ENCODE measurements around the gene LRRC32. TPM values are rescaled to one million over a fixed set of nuclear protein-coding genes. Genes with fewer than 3 reads are reported as not detected.

Gene LRRC32
- total and polyA plus RNA-seq, 2 experiments from 2014 or later, result 0.42 to 0.58 TPM

GRCh38 chr11:76626921-76627401 is 43.6 kb downstream of the LRRC32 start:
- Mint-ChIP-seq H3K4me1 (peaks cover 10% of the 10 kb centered on the region; the same call in 2 of the 3 replicates), H3K27ac (no peak overlapping the region), H3K27me3 (ENCODE audit: insufficient read depth, low read depth, poor library complexity) (peaks cover 12% of the 10 kb centered on the region), H3K36me3 (ENCODE audit: low read depth) (no peaks in the 10 kb centered on the region; the same call in 2 of the 3 replicates), H3K9me3 (peaks cover 8% of the 10 kb centered on the region; the same call in 2 of the 3 replicates), H3K4me3 (no peak overlapping the region)
- Histone ChIP-seq H3K9me2 (ENCODE audit: insufficient read depth) (no peaks in the 10 kb centered on the region), H3K27ac (ENCODE audit: low read depth) (no peak overlapping the region), H3K4me3 (no peak overlapping the region), H4K20me1 (replicated peaks; ENCODE audit: insufficient read depth) (no peaks in the 10 kb centered on the region), H2AFZ (no peak overlapping the region), H3K4me2 (no peak overlapping the region), H3K27me3 (ENCODE audit: insufficient read depth) (no peaks in the 10 kb centered on the region), H3F3A (replicated peaks; ENCODE audit: low read depth) (no peaks in the 10 kb centered on the region), H3K79me2 (replicated peaks; ENCODE audit: insufficient read depth) (no peaks in the 10 kb centered on the region), H3K36me3 (ENCODE audit: insufficient read depth) (no peaks in the 10 kb centered on the region), H3K4me1 (ENCODE audit: insufficient read depth) (no peaks in the 10 kb centered on the region)
- DNase-seq (ENCODE audit: low spot score) (no peak), ATAC-seq (no peak)
- no peak for TF ChIP-seq EZH2phosphoT487 (IDR thresholded peaks at IDR 0.05; ENCODE audit: unreplicated experiment)
- no peak for TF ChIP-seq STAT1 (IDR thresholded peaks at IDR 0.05; ENCODE audit: unreplicated experiment)
- TF ChIP-seq NANOG (IDR thresholded peaks at IDR 0.05; ENCODE audit: borderline replicate concordance), result no peak
- no peak for TF ChIP-seq REST (IDR thresholded peaks at IDR 0.05; ENCODE audit: unreplicated experiment)
- TF ChIP-seq JUNB (IDR thresholded peaks at IDR 0.05; ENCODE audit: unreplicated experiment), result no peak
- TF ChIP-seq ZNF331 (CRISPR knock-in tag; IDR thresholded peaks at IDR 0.05; ENCODE audit: low read depth), result no peak
- no peak for TF ChIP-seq POLR2AphosphoS5 (IDR thresholded peaks at IDR 0.05; ENCODE audit: low read depth)
- TF ChIP-seq CREB1 (CRISPR knock-in tag; IDR thresholded peaks at IDR 0.05; ENCODE audit: low read depth), result no peak
- no peak for TF ChIP-seq ZNF114 (CRISPR knock-in tag; IDR thresholded peaks at IDR 0.05)
- TF ChIP-seq ZNF462 (CRISPR knock-in tag; IDR thresholded peaks at IDR 0.05), result no peak
- no peak for TF ChIP-seq CTCF (conservative IDR thresholded peaks at IDR 0.05; ENCODE audit: low read depth in 2 of 2)
- TF ChIP-seq ETS1 (IDR thresholded peaks at IDR 0.05), result no peak
- TF ChIP-seq EZH2 (IDR thresholded peaks at IDR 0.05; ENCODE audit: low read depth, unreplicated experiment), result no peak
